Heart left ventricle (tissue), 16 donors: ENCODE data around the gene RFXANK. TPM values are rescaled to one million over a fixed set of nuclear protein-coding genes. Genes with fewer than 3 reads are reported as not detected.

ENCODE experiments used
- ATAC-seq, 4 donors: fragments of 200-7000 bp; cut with Tn5 transposase; one replicate each; pipeline ENCODE4 v1.9.1; 2020 to 2022; ENCODE audit warnings: moderate library complexity in 4 of 4, mild to moderate bottlenecking in 3 of 4, moderate number of reproducible peaks in 1 of 4
- DNase-seq, 5 donors: peaks; one replicate each; pipeline ENCODE4 v3.0.0-alpha.2; 2020
- H3K27ac ChIP-seq, 12 donors: fragments of 200-600 bp; sonication (generic) in 4 of 12; one replicate each; pipeline versions ENCODE4 v1.5.0 to v1.8.0; 2016 to 2022; ENCODE audit warnings: mild to moderate bottlenecking in 2 of 12
- H3K27me3 ChIP-seq, 9 donors: fragments of 200-600 bp; sonication (generic) in 2 of 9; one replicate each; pipeline versions ENCODE4 v1.5.1 to v1.8.0; 2016 to 2022; ENCODE audit warnings: mild to moderate bottlenecking in 3 of 9
- H3K36me3 ChIP-seq, 9 donors: fragments of 200-600 bp; sonication (generic) in 2 of 9; one replicate each; pipeline versions ENCODE4 v1.5.0 to v1.8.0; 2018 to 2022; ENCODE audit warnings: mild to moderate bottlenecking in 2 of 9
- H3K4me1 ChIP-seq, 12 donors: fragments of 200-600 bp; sonication (generic) in 4 of 12; one replicate each; pipeline versions ENCODE4 v1.5.0 to v1.8.0; 2016 to 2022; ENCODE audit warnings: mild to moderate bottlenecking in 3 of 12
- H3K4me3 ChIP-seq, 12 donors: fragments of 200-600 bp; sonication (generic) in 4 of 12; one replicate each; pipeline versions ENCODE4 v1.5.0 to v1.8.0; 2017 to 2022; ENCODE audit warnings: mild to moderate bottlenecking in 9 of 12, moderate library complexity in 4 of 12
- H3K9me3 ChIP-seq, 12 donors: fragments of 200-600 bp; sonication (generic) in 4 of 12; one replicate each; pipeline versions ENCODE4 v1.5.0 to v1.8.0; 2016 to 2022; ENCODE audit warnings: mild to moderate bottlenecking in 1 of 12
- POLR2A ChIP-seq, 2 donors: fragments of 450-650 bp; IDR thresholded peaks; one replicate each; pipeline ENCODE4 v1.6.1; 2017; ENCODE audit warnings: antibody characterized with exemption in 2 of 2, mild to moderate bottlenecking in 2 of 2, moderate library complexity in 2 of 2
- WGBS, 4 donors: extraction: QIAGEN DNeasy Blood & Tissue Kit in 2 of 4; methylation state at CpG; one replicate each; pipeline versions ENCODE4 v1.1.5 to v1.1.7; 2013 to 2018; 5-methylcytosine and 5-hydroxymethylcytosine counted together
- intact Hi-C, 10 donors: fragments of 100-400 bp; cut with DNase I; formaldehyde crosslinking; loops; one replicate each; pipeline versions ENCODE4 v1.11.1 to v1.14.2; 2022
- polyA plus RNA-seq, 2 donors: library from polyadenylated mRNA; stranded (reverse); fragments of 200-250 nt; gene quantifications; one replicate each; pipeline ENCODE4 v1.2.3, GENCODE V29; 2013
- total RNA-seq, 9 donors: library from RNA; depleted of rRNA in 2 of 9; stranded (reverse); fragments of >200 nt in 2 of 9; fragmentation: NEBNext Ultra II Directional in 3 of 9; extraction: Animal tissue kit (Norgen Biotek cat#: 25700) in 3 of 9; gene quantifications; one replicate each; pipeline versions ENCODE4 v1.1.0 to v1.2.4, GENCODE V29; 2016 to 2023
- TF ChIP-seq, protein P1 (sequence below), 12 donors: fragments of 200-600 bp; sonication (generic) in 4 of 12; IDR thresholded peaks; one replicate each; pipeline versions ENCODE4 v1.5.0 to v1.8.0; 2018 to 2022; ENCODE audit warnings: antibody characterized with exemption in 12 of 12, mild to moderate bottlenecking in 5 of 12
- donor health status: ischemic (EF 13 %, LVEDD 7.1; RV severe dilation, severe dysfunction).
- donor health status: healthy with polysubstance abuse.
- donor health status: DM: no; HTN: yes; CAD: no.
- donor health status: DM: no; HTN: no; CAD: no.
- donor health status: ischemic (EF 25% LVEDD 6.9; RV normal size, moderate dysfunction).
- donor health status: ischemic (EF 25% LVEDD 5.7; RV mildly dilated, moderate dysfunction).
- donor health status: healthy.
- donor health status: DM: yes; HTN: yes; CAD: no.
- donor health status: ischemic (EF 35%, LVEDD 5.7; RV mildly dilated, moderate dysfunction).
- donor health status: nonischemic (EF 11% LVEDD 7.7; RV severe dilation, severe dysfunction).
- donor health status: DM: yes; HTN: yes; CAD: no.
- donor health status: PGD.
- donor health status: ischemic (EF 29% LVEDD 5.4; RV normal size, mild dysfunction).
- donor health status: nonischemic (EF 23%, LVEDD 6.1; RV moderate dilation, normal function).

Gene RFXANK
- total and polyA plus RNA-seq, 11 donors: 26.5 to 71.9 (median 42.3) TPM

DNA sequence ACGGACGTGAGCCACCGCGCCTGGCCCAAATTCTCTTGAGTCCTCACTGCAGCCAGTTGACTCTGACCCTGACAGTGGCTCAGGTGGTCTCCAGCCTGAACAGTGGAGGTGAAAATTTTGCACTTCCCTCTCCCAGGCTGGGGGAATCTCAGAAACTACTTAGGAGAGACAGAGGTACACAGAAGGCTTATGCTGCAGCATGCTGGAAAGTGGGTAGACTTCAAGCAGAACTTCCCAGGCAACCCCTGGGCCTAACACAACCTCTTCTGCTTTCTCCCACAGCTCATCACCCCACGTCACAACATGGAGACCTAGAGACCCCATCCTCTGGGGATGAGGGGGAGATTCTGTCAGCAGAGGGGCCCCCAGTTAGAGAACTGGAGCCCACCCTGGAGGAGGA lies 34.1 kb downstream of the RFXANK start:
- Histone ChIP-seq H3K4me1 (peaks cover 0 to 11% (median 4%) of the 10 kb centered on the region in 12 donors), H3K4me3 (no peak overlapping the region), H3K36me3 (no peaks in the 10 kb centered on the region), H3K27ac (no peak overlapping the region), H3K27me3 (peaks cover 18 to 58% (median 33%) of the 10 kb centered on the region in 9 donors), H3K9me3 (no peaks in the 10 kb centered on the region)
- DNase-seq (no peak), ATAC-seq (no peak)
- no peak for TF ChIP-seq POLR2A (IDR thresholded peaks at IDR 0.05)
- TF ChIP-seq, protein P1, sequence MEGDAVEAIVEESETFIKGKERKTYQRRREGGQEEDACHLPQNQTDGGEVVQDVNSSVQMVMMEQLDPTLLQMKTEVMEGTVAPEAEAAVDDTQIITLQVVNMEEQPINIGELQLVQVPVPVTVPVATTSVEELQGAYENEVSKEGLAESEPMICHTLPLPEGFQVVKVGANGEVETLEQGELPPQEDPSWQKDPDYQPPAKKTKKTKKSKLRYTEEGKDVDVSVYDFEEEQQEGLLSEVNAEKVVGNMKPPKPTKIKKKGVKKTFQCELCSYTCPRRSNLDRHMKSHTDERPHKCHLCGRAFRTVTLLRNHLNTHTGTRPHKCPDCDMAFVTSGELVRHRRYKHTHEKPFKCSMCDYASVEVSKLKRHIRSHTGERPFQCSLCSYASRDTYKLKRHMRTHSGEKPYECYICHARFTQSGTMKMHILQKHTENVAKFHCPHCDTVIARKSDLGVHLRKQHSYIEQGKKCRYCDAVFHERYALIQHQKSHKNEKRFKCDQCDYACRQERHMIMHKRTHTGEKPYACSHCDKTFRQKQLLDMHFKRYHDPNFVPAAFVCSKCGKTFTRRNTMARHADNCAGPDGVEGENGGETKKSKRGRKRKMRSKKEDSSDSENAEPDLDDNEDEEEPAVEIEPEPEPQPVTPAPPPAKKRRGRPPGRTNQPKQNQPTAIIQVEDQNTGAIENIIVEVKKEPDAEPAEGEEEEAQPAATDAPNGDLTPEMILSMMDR (IDR thresholded peaks at IDR 0.05): no peak
- intact Hi-C loops: no loop called here
- 78 to 91% (median 82%) methylated on average over 5 of the region's 5 CpGs for WGBS, 4 donors

GRCh38 chr19:19226663-19227062 lies 34.6 kb downstream of the RFXANK start:
- no peak for DNase-seq
- Histone ChIP-seq H3K4me3 (no peak overlapping the region), H3K36me3 (no peaks in the 10 kb centered on the region), H3K27ac (no peak overlapping the region), H3K4me1 (peaks cover 0 to 11% (median 4%) of the 10 kb centered on the region in 12 donors), H3K27me3 (peaks cover 18 to 54% (median 33%) of the 10 kb centered on the region in 9 donors), H3K9me3 (no peaks in the 10 kb centered on the region)
- no peak for TF ChIP-seq POLR2A (IDR thresholded peaks at IDR 0.05)
- TF ChIP-seq, protein P1 (IDR thresholded peaks at IDR 0.05): no peak
- no peak for ATAC-seq
- intact Hi-C loops: no loop called here
- 50 to 66% (median 61%) methylated on average over 7 to 10 of the region's 10 CpGs for WGBS, 4 donors

DNA sequence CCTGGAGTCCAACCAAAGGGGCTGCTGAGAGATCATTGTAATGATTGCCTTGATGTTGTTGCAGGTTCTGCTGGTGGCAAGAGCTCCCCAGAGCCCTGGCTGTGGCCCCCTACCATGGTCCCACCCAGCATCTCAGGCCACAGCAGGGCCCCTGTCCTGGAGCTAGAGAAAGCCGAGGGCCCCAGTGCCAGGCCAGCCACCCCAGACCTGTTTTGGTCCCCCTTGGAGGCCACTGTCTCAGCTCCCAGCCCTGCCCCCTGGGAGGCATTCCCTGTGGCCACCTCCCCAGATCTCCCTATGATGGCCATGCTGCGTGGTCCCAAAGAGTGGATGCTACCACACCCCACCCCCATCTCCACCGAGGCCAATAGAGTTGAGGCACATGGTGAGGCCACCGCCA lies 35.2 kb downstream of the RFXANK start:
- TF ChIP-seq, protein P1 (IDR thresholded peaks at IDR 0.05): no peak
- no peak for TF ChIP-seq POLR2A (IDR thresholded peaks at IDR 0.05)
- no peak for ATAC-seq
- Histone ChIP-seq H3K36me3 (no peaks in the 10 kb centered on the region), H3K4me1 (peaks cover 0 to 11% (median 4%) of the 10 kb centered on the region in 12 donors), H3K27me3 (peaks cover 18 to 50% (median 33%) of the 10 kb centered on the region in 9 donors), H3K27ac (no peak overlapping the region), H3K4me3 (no peak overlapping the region), H3K9me3 (no peaks in the 10 kb centered on the region)
- no peak for DNase-seq
- intact Hi-C loops: no loop called here
- WGBS, 4 donors: 56 to 88% (median 82%) methylated on average over 1 to 4 of the region's 4 CpGs

DNA sequence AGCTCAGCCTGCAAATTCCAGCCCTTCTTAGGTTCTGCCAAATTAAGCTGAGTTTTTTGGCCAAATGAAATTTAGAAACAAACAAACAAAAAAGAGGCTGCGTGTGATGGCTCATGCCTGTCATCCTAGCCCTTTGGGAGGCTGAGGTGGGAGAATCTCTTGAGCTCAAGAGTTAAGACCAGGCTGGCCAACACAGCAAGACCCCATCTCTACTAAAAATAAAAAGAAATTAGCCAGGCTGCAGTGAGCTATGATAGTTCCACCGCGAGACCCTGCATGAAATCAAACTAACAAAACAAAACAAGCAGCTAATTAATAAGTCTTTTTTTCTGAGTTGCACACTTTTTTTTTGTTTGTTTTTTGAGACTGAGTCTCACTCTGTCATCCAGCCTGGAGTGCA lies 37.6 kb downstream of the RFXANK start:
- H3K27me3 ChIP-seq: peaks cover 14 to 40% (median 27%) of the 10 kb centered on the region in 9 donors
- ATAC-seq: no peak
- intact Hi-C loops: no loop called here

More for the DNA sequence above, 37.6 kb downstream of the RFXANK start:
- Histone ChIP-seq H3K4me1 (peaks cover 0 to 10% (median 4%) of the 10 kb centered on the region in 12 donors), H3K36me3 (no peaks in the 10 kb centered on the region), H3K27ac (no peak overlapping the region), H3K4me3 (no peak overlapping the region), H3K9me3 (peaks cover 0 to 15% (median 14%) of the 10 kb centered on the region in 12 donors)
- no peak for DNase-seq
- 83 to 92% (median 86%) methylated on average over 3 of the region's 3 CpGs for WGBS, 4 donors
- TF ChIP-seq POLR2A (IDR thresholded peaks at IDR 0.05): no peak
- TF ChIP-seq, protein P1 (IDR thresholded peaks at IDR 0.05): no peak
